IMR-90 (cell line): ENCODE results near the gene ADAMTS12.

Experiments
- NFE2L2 ChIP-seq: fragments of 150-350 bp; IDR thresholded peaks from 2 replicates; pipeline ENCODE4 v1.6.1; 2016; ENCODE audit warnings: low read depth, mild to moderate bottlenecking, low read length
- POLR2A ChIP-seq: IDR thresholded peaks from 2 replicates; pipeline ENCODE4 v1.6.1; 2012; ENCODE audit warnings: mild to moderate bottlenecking, low read depth, low read length
- TF ChIP-seq, protein P1 (sequence below): conservative IDR thresholded peaks from 2 replicates; pipeline ENCODE4 v1.5.1; 2012; ENCODE audit warnings: mild to moderate bottlenecking, low read depth, low read length, improper control_type of control experiment
- TF ChIP-seq, protein P2 (sequence below): fragments of 150-350 bp; IDR thresholded peaks from 2 replicates; pipeline ENCODE4 v1.6.1; 2017; ENCODE audit warnings: mild to moderate bottlenecking, antibody characterized with exemption, low read length, low read depth

DNA sequence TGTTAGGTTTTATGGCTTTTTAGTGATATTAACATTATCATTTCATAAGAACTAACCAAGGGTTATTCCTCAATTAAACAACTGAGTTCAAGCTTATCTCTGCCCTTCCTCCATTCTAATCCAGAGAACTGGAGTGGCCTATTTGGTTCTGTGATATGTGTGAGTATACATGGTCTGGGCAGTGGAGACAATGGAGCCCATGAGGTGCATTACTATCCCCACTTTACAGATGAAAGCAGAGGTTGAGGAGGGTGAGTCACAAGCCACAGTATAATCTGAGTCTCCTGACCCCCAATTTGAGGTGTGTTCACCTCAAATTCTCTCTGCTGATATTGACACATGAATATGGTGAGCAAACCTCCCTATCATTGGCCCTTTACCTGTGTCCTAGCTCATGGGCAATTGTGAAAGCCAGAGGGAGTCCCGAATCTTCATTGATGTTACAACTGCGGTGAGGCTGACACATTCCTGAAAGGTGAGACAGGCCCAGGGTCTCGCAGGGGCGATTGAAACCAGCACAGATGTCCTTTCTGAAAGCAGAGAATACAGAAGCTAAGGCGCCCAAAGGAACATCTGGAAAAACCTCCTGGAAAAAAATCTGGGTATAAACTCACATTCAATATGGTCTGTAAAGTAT, 233.9 kb downstream of the ADAMTS12 start:
- TF ChIP-seq POLR2A (no peak), NFE2L2 (no peak)
- TF ChIP-seq, protein P1, sequence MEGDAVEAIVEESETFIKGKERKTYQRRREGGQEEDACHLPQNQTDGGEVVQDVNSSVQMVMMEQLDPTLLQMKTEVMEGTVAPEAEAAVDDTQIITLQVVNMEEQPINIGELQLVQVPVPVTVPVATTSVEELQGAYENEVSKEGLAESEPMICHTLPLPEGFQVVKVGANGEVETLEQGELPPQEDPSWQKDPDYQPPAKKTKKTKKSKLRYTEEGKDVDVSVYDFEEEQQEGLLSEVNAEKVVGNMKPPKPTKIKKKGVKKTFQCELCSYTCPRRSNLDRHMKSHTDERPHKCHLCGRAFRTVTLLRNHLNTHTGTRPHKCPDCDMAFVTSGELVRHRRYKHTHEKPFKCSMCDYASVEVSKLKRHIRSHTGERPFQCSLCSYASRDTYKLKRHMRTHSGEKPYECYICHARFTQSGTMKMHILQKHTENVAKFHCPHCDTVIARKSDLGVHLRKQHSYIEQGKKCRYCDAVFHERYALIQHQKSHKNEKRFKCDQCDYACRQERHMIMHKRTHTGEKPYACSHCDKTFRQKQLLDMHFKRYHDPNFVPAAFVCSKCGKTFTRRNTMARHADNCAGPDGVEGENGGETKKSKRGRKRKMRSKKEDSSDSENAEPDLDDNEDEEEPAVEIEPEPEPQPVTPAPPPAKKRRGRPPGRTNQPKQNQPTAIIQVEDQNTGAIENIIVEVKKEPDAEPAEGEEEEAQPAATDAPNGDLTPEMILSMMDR = no peak
- TF ChIP-seq, protein P2, sequence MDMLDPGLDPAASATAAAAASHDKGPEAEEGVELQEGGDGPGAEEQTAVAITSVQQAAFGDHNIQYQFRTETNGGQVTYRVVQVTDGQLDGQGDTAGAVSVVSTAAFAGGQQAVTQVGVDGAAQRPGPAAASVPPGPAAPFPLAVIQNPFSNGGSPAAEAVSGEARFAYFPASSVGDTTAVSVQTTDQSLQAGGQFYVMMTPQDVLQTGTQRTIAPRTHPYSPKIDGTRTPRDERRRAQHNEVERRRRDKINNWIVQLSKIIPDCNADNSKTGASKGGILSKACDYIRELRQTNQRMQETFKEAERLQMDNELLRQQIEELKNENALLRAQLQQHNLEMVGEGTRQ = no peak
